Pancreas (tissue), 10 donors: Measurements from ENCODE around the gene ADIPOR2. TPM values are rescaled to one million over a fixed set of nuclear protein-coding genes. Genes with fewer than 3 reads are reported as not detected.

Experiments
- ATAC-seq, 4 donors: fragments of 200-7000 bp; cut with Tn5 transposase; one replicate each; pipeline versions ENCODE4 v1.8.0 to v1.9.1; 2020; ENCODE audit warnings: mild to moderate bottlenecking in 4 of 4, moderate library complexity in 4 of 4
- DNase-seq, 6 donors: peaks; one replicate each; pipeline ENCODE4 v3.0.0-alpha.2; 2020
- FAIRE-seq: peaks from 2 replicates; lab custom pipeline; 2012; peaks lifted over from hg19 to GRCh38; lab: Jason Lieb, UNC
- H3K27ac ChIP-seq, 4 donors: fragments of 200-600 bp; sonication (generic); 1 replicate in 3 of 4; 2 replicates in 1 of 4; pipeline versions ENCODE4 v1.5.0 to v1.8.0; 2020
- H3K27me3 ChIP-seq, 4 donors: fragments of 200-600 bp; one replicate each; pipeline ENCODE4 v1.8.0; 2021
- H3K36me3 ChIP-seq, 3 donors: fragments of 200-600 bp; sonication (generic) in 1 of 3; one replicate each; pipeline versions ENCODE4 v1.5.0 to v1.8.0; 2020 to 2021
- H3K4me1 ChIP-seq, 3 donors: fragments of 200-600 bp; one replicate each; pipeline ENCODE4 v1.8.0; 2021
- H3K4me3 ChIP-seq, 4 donors: fragments of 200-600 bp; sonication (generic) in 2 of 4; one replicate each; pipeline versions ENCODE4 v1.5.0 to v1.8.0; 2020 to 2021
- H3K9me3 ChIP-seq, 4 donors: fragments of 200-600 bp; one replicate each; pipeline ENCODE4 v1.8.0; 2021
- WGBS, 2 donors: extraction: QIAGEN DNeasy Blood & Tissue Kit; methylation state at CpG; one replicate each; pipeline ENCODE4 v1.1.7; 2013; 5-methylcytosine and 5-hydroxymethylcytosine counted together
- intact Hi-C, 3 donors: fragments of 100-400 bp; cut with DNase I; formaldehyde crosslinking; loops; one replicate each; pipeline versions ENCODE4 v1.11.1 to v1.14.2; 2022
- polyA plus RNA-seq, 2 donors: library from polyadenylated mRNA; stranded (reverse); fragments of 200-250 nt; gene quantifications; one replicate each; pipeline ENCODE4 v1.2.3, GENCODE V29; 2013
- total RNA-seq, 6 donors: library from RNA; stranded (reverse); fragmentation: NEBNext Ultra II Directional in 4 of 6; extraction: Animal tissue kit (Norgen Biotek cat#: 25700) in 4 of 6; gene quantifications; one replicate each; pipeline versions ENCODE4 v1.2.1 to v1.2.4, GENCODE V29; 2021 to 2023
- TF ChIP-seq, protein P1 (sequence below), 4 donors: fragments of 200-600 bp; sonication (generic) in 3 of 4; IDR thresholded peaks; one replicate each; pipeline versions ENCODE4 v1.5.0 to v1.8.0; 2021; ENCODE audit warnings: antibody characterized with exemption in 4 of 4
- donor health status: healthy with polysubstance abuse.
- donor health status: DM: no; HTN: no; CAD: no; lungs with moderate emphysema.
- donor health status: DM: no; HTN: no; CAD: no.
- donor health status: control.
- donor health status: control.
- donor health status: Bipolar disorder and iron deficiency.
- donor health status: DM: yes; HTN: yes; CAD: no.
- donor health status: DM: no; HTN: no; CAD: no.
- donor health status: DM: no; HTN: no; CAD: no.
- donor health status: DM: yes; HTN: yes; CAD: no.

The ADIPOR2 gene
- total and polyA plus RNA-seq, 8 donors, result 10.4 to 27.5 (median 22.1) TPM

- H3K36me3 ChIP-seq, result no peaks in the 10 kb centered on the region
- H3K27ac ChIP-seq, result no peak overlapping the region
- no peak for FAIRE-seq
- H3K27me3 ChIP-seq, result no peaks in the 10 kb centered on the region
- H3K4me1 ChIP-seq, result peaks cover 0 to 17% (median 5%) of the 10 kb centered on the region in 3 donors
- intact Hi-C loops, result no loop called here
- TF ChIP-seq, protein P1, sequence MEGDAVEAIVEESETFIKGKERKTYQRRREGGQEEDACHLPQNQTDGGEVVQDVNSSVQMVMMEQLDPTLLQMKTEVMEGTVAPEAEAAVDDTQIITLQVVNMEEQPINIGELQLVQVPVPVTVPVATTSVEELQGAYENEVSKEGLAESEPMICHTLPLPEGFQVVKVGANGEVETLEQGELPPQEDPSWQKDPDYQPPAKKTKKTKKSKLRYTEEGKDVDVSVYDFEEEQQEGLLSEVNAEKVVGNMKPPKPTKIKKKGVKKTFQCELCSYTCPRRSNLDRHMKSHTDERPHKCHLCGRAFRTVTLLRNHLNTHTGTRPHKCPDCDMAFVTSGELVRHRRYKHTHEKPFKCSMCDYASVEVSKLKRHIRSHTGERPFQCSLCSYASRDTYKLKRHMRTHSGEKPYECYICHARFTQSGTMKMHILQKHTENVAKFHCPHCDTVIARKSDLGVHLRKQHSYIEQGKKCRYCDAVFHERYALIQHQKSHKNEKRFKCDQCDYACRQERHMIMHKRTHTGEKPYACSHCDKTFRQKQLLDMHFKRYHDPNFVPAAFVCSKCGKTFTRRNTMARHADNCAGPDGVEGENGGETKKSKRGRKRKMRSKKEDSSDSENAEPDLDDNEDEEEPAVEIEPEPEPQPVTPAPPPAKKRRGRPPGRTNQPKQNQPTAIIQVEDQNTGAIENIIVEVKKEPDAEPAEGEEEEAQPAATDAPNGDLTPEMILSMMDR (IDR thresholded peaks at IDR 0.05), result no peak
- no peak overlapping the region for H3K4me3 ChIP-seq
- H3K9me3 ChIP-seq, result no peaks in the 10 kb centered on the region
- 79 to 81% methylated on average over 8 of the region's 8 CpGs for WGBS, 2 donors
- no peak for ATAC-seq
- DNase-seq, result no peak
Measured at GRCh38 chr12:1769809-1770494, 79.1 kb downstream of the ADIPOR2 start.

GRCh38 chr12:1773937-1774655, 83.2 kb downstream of the ADIPOR2 start:
- Histone ChIP-seq H3K27me3 (no peaks in the 10 kb centered on the region), H3K4me1 (peaks cover 0 to 5% (median 0%) of the 10 kb centered on the region in 3 donors), H3K27ac (no peak overlapping the region), H3K4me3 (no peak overlapping the region), H3K36me3 (peaks cover 0 to 10% (median 0%) of the 10 kb centered on the region in 3 donors), H3K9me3 (no peaks in the 10 kb centered on the region)
- no peak for DNase-seq
- intact Hi-C loops, result no loop called here
- WGBS, 2 donors, result 85 to 89% methylated on average over 4 of the region's 4 CpGs
- TF ChIP-seq, protein P1 (IDR thresholded peaks at IDR 0.05), result no peak
- ATAC-seq, result no peak
- FAIRE-seq, result no peak

DNA sequence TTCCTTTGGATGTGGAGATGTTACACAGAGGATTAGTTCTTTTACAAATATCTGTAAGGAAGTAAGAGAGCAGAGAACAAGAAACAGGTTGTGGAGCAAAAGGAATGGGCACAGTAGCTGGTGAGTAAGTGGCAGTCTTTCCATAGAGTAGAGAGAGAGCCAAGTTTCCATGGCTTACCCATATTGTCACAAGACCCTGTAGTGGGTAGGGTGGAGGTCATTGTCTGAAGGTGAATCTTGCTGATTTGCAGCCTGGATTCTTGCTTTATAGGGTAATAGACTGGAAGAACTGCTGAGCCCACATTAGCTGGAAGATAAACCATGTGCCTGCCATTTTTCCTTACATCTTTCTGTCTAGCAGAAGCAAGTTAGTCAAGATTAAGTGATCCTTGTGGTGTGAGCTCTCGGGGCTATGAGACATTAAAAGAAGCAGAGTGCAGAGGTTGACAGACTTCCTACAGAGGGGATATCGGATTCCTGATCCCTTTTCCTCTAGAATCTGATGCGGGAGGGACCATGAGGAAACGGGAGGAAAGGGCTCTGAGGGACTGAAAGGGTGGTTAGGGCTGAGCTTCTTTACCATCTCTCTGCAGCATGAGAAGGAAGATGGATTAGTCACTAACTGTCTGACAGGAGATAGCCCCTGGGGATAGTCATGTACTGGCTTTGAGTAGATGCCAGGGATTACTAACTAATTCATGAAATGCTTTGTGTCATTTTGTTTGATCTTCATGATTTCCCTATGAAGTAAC, 85.5 kb downstream of the ADIPOR2 start:
- Histone ChIP-seq H3K9me3 (no peaks in the 10 kb centered on the region), H3K4me3 (no peak overlapping the region), H3K27ac (no peak overlapping the region), H3K4me1 (peaks cover 0 to 4% (median 0%) of the 10 kb centered on the region in 3 donors), H3K27me3 (no peaks in the 10 kb centered on the region), H3K36me3 (peaks cover 0 to 10% (median 0%) of the 10 kb centered on the region in 3 donors)
- 89 to 90% methylated on average over 4 of the region's 4 CpGs for WGBS, 2 donors
- TF ChIP-seq, protein P1 (IDR thresholded peaks at IDR 0.05), result no peak
- intact Hi-C loops, result no loop called here
- no peak for ATAC-seq
- DNase-seq, result no peak
- no peak for FAIRE-seq

GRCh38 chr12:1777798-1778197, 86.9 kb downstream of the ADIPOR2 start:
- no peaks in the 10 kb centered on the region for H3K9me3 ChIP-seq
- no peak overlapping the region for H3K27ac ChIP-seq
- no peaks in the 10 kb centered on the region for H3K27me3 ChIP-seq
- 94% methylated on average over 5 of the region's 5 CpGs for WGBS, 2 donors
- TF ChIP-seq, protein P1 (IDR thresholded peaks at IDR 0.05), result no peak
- H3K4me1 ChIP-seq, result peaks cover 0 to 4% (median 3%) of the 10 kb centered on the region in 3 donors
- FAIRE-seq (no peak), DNase-seq (no peak), ATAC-seq (no peak)
- intact Hi-C loops, result no loop called here
- H3K4me3 ChIP-seq, result no peak overlapping the region
- H3K36me3 ChIP-seq, result peaks cover 0 to 10% (median 0%) of the 10 kb centered on the region in 3 donors
